ENCODE measurements around the gene TNNT3. TPM values are rescaled to one million over a fixed set of nuclear protein-coding genes. Genes with fewer than 3 reads are reported as not detected.
"Not testable (repeated sequence)": the region's sequence is repeated elsewhere in the genome, so short reads cannot be mapped to it uniquely, and the experiment has no call there.

TNNT3 gene
- polyA plus RNA-seq, 1 experiment = not detected

GRCh38 chr11:1872267-1872985, 47.1 kb upstream of the TNNT3 start:
- H3K9me3 ChIP-seq (ENCODE audit: control insufficient read depth, insufficient read depth, low read length) = peaks cover 8% of the 10 kb centered on the region; the same call in 1 of the 2 replicates
- DNase-seq (ENCODE audit: low read depth, low spot score) = no peak
- ChIA-PET CTCF (interaction anchor here (1.0 kb wide), 1 partner anchor 10 kb away, joined by 7 read pairs; no protein-coding TSS in a partner anchor), POLR2A (no interaction called here)
- no peak for TF ChIP-seq CTCF (IDR thresholded peaks at IDR 0.05; ENCODE audit: low read depth, low read length)
- H3K27ac ChIP-seq (ENCODE audit: low read depth, low read length) = no peak overlapping the region
- no peak overlapping the region for H3K4me3 ChIP-seq (ENCODE audit: low read depth, low read length)
- peaks cover 26% of the 10 kb centered on the region for H3K27me3 ChIP-seq (ENCODE audit: control insufficient read depth, insufficient read depth, low read length)

- no peak overlapping the region for H3K4me3 ChIP-seq (ENCODE audit: low read depth, low read length)
- POLR2A ChIA-PET = no interaction called here
- peaks cover 8% of the 10 kb centered on the region; the same call in 1 of the 2 replicates for H3K9me3 ChIP-seq (ENCODE audit: control insufficient read depth, insufficient read depth, low read length)
- CTCF ChIA-PET = interaction anchor here (1.0 kb wide), 1 partner anchor 9 kb away, joined by 7 read pairs; no protein-coding TSS in a partner anchor
- H3K27me3 ChIP-seq (ENCODE audit: control insufficient read depth, insufficient read depth, low read length) = peaks cover 26% of the 10 kb centered on the region
- no peak for DNase-seq (ENCODE audit: low read depth, low spot score)
- no peak overlapping the region for H3K27ac ChIP-seq (ENCODE audit: low read depth, low read length)
- TF ChIP-seq CTCF (IDR thresholded peaks at IDR 0.05; ENCODE audit: low read depth, low read length) = no peak
Observed at GRCh38 chr11:1873048-1873812, 46.3 kb upstream of the TNNT3 start.

- CTCF ChIA-PET = interaction anchor here (1.0 kb wide), 1 partner anchor 8 kb away, joined by 7 read pairs; no protein-coding TSS in a partner anchor
- H3K27ac ChIP-seq (ENCODE audit: low read depth, low read length); POLR2A ChIA-PET; H3K9me3 ChIP-seq (ENCODE audit: control insufficient read depth, insufficient read depth, low read length); DNase-seq (ENCODE audit: low read depth, low spot score); H3K4me3 ChIP-seq (ENCODE audit: low read depth, low read length): not testable (repeated sequence)
- H3K27me3 ChIP-seq (ENCODE audit: control insufficient read depth, insufficient read depth, low read length) = peaks cover 25% of the 10 kb centered on the region
Observed at GRCh38 chr11:1873813-1874150, 45.7 kb upstream of the TNNT3 start.

GRCh38 chr11:1874441-1875092, 44.9 kb upstream of the TNNT3 start:
- POLR2A ChIA-PET; DNase-seq (ENCODE audit: low read depth, low spot score); CTCF ChIA-PET; H3K9me3 ChIP-seq (ENCODE audit: control insufficient read depth, insufficient read depth, low read length); H3K27ac ChIP-seq (ENCODE audit: low read depth, low read length); H3K4me3 ChIP-seq (ENCODE audit: low read depth, low read length): not testable (repeated sequence)
- H3K27me3 ChIP-seq (ENCODE audit: control insufficient read depth, insufficient read depth, low read length) = peaks cover 18% of the 10 kb centered on the region

GRCh38 chr11:1875093-1875850, 44.2 kb upstream of the TNNT3 start:
- no peak for DNase-seq (ENCODE audit: low read depth, low spot score)
- ChIA-PET CTCF (no interaction called here), POLR2A (no interaction called here)
- H3K9me3 ChIP-seq (ENCODE audit: control insufficient read depth, insufficient read depth, low read length) = peaks cover 8% of the 10 kb centered on the region; the same call in 1 of the 2 replicates
- H3K27ac ChIP-seq (ENCODE audit: low read depth, low read length) = no peak overlapping the region
- H3K4me3 ChIP-seq (ENCODE audit: low read depth, low read length) = no peak overlapping the region
- TF ChIP-seq CTCF (IDR thresholded peaks at IDR 0.05; ENCODE audit: low read depth, low read length) = no peak
- peaks cover 16% of the 10 kb centered on the region for H3K27me3 ChIP-seq (ENCODE audit: control insufficient read depth, insufficient read depth, low read length)

GRCh38 chr11:1875851-1876301, 43.6 kb upstream of the TNNT3 start:
- not testable (repeated sequence) for DNase-seq (ENCODE audit: low read depth, low spot score)

More at GRCh38 chr11:1875851-1876301, 43.6 kb upstream of the TNNT3 start:
- H3K4me3 ChIP-seq (ENCODE audit: low read depth, low read length); H3K9me3 ChIP-seq (ENCODE audit: control insufficient read depth, insufficient read depth, low read length); H3K27ac ChIP-seq (ENCODE audit: low read depth, low read length); H3K27me3 ChIP-seq (ENCODE audit: control insufficient read depth, insufficient read depth, low read length): not testable (repeated sequence)
- ChIA-PET POLR2A (interaction anchor here (0.7 kb wide), 1 partner anchor 486 kb away, joined by 4 read pairs; no protein-coding TSS in a partner anchor), CTCF (interaction anchor here (1.0 to 2.2 kb wide), 5 partner anchors 10 to 182 kb away, joined by 3 to 17 read pairs (median 3); no protein-coding TSS in a partner anchor)

Measured in AG04450 (cell line).